Hepatocyte (in vitro differentiated cells): ENCODE data around the gene ADAMTS2.

Source experiments
- EZH2 ChIP-seq: fragments of 200-600 bp; sonication (generic); IDR thresholded peaks from 2 replicates; pipeline ENCODE4 v1.6.1; 2016; ENCODE audit warnings: antibody characterized with exemption, mild to moderate bottlenecking, borderline replicate concordance
- TF ChIP-seq, protein P1 (sequence below): fragments of 200-600 bp; sonication (generic); IDR thresholded peaks from 2 replicates; pipeline ENCODE4 v1.5.1; 2016; ENCODE audit warnings: antibody characterized with exemption, mild to moderate bottlenecking; ENCODE audit not compliant: poor library complexity

GRCh38 chr5:179241175-179241574, 104.1 kb downstream of the ADAMTS2 start:
- TF ChIP-seq, protein P1, sequence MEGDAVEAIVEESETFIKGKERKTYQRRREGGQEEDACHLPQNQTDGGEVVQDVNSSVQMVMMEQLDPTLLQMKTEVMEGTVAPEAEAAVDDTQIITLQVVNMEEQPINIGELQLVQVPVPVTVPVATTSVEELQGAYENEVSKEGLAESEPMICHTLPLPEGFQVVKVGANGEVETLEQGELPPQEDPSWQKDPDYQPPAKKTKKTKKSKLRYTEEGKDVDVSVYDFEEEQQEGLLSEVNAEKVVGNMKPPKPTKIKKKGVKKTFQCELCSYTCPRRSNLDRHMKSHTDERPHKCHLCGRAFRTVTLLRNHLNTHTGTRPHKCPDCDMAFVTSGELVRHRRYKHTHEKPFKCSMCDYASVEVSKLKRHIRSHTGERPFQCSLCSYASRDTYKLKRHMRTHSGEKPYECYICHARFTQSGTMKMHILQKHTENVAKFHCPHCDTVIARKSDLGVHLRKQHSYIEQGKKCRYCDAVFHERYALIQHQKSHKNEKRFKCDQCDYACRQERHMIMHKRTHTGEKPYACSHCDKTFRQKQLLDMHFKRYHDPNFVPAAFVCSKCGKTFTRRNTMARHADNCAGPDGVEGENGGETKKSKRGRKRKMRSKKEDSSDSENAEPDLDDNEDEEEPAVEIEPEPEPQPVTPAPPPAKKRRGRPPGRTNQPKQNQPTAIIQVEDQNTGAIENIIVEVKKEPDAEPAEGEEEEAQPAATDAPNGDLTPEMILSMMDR, result no peak
- TF ChIP-seq EZH2, result no peak
